GM12874 (cell line): Measurements from ENCODE around the gene BAG3.

Experiments used
- TF ChIP-seq, protein P1 (sequence below): IDR thresholded peaks from 2 replicates; pipeline ENCODE4 v1.5.1; 2011; ENCODE audit warnings: low read depth, mild to moderate bottlenecking, control low read depth, low read length, moderate library complexity; ENCODE audit not compliant: insufficient read depth

BAG3 gene

DNA sequence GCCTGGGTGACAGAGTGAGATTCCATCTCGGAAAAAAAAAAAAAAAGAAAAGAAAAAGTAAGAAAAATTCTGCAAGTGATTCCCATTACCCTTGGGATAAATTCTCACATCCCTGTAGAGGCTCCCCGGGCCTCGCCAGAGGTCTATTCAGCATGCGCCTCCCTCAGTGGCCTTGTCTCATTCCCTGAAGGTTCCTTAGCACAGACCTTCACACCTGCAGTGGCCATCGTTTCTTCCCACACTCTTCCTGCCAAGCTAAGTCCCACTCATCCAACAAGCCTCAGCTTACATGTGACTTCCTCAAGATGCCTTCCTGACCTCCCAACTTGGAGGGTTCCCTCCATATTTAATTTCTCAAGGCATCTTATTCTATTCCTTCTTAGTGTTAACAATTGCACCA is 20.9 kb upstream of the BAG3 start:
- TF ChIP-seq, protein P1, sequence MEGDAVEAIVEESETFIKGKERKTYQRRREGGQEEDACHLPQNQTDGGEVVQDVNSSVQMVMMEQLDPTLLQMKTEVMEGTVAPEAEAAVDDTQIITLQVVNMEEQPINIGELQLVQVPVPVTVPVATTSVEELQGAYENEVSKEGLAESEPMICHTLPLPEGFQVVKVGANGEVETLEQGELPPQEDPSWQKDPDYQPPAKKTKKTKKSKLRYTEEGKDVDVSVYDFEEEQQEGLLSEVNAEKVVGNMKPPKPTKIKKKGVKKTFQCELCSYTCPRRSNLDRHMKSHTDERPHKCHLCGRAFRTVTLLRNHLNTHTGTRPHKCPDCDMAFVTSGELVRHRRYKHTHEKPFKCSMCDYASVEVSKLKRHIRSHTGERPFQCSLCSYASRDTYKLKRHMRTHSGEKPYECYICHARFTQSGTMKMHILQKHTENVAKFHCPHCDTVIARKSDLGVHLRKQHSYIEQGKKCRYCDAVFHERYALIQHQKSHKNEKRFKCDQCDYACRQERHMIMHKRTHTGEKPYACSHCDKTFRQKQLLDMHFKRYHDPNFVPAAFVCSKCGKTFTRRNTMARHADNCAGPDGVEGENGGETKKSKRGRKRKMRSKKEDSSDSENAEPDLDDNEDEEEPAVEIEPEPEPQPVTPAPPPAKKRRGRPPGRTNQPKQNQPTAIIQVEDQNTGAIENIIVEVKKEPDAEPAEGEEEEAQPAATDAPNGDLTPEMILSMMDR = no peak

DNA sequence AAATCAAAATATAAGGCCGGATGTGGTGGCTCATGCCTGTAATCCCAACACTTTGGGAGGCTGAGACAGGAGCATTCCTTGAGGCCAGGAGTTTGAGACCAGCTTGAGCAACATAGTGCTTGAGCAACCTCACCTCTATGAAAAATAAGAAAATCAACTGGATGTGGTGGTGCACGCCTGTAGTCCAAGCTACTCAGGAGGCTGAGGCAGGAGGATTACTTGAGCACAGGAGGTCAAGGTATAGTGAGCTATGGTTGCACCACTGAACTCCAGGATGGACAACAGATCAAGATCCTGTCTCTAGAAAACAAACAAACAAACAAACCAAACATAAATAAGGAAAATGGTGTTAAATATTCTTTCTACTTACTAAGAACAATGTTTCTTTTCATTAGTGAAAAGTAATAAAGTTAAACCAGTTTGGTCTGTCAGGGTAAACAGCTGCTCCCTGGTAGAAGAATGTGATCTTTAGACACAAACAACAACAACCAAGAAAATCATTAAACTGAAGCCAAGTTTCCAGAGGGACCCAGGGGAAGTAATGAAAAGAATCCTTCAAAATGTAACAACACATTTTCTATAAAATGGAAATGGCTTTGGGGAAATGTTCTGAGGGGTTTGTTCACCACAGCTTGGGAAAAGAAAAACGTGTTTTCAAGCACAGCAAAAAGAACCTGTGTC is 17.5 kb upstream of the BAG3 start:
- TF ChIP-seq, protein P1 = no peak

DNA sequence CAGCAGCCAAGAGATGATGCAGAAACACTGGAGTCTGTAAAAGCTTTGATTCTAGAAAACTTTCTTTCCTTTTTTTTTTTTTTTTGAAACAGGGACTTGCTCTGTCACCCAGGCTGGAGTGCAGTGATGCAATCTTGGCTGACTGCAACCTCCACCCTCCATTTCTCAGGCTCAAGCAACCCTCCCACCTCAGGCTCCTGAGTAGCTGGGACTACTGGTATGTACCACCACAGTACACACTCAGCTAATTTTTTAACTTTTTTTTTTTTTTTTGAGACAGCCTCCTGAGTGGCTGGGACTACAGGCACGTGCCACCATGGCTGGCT is 17.0 kb upstream of the BAG3 start:
- TF ChIP-seq, protein P1 = no peak

DNA sequence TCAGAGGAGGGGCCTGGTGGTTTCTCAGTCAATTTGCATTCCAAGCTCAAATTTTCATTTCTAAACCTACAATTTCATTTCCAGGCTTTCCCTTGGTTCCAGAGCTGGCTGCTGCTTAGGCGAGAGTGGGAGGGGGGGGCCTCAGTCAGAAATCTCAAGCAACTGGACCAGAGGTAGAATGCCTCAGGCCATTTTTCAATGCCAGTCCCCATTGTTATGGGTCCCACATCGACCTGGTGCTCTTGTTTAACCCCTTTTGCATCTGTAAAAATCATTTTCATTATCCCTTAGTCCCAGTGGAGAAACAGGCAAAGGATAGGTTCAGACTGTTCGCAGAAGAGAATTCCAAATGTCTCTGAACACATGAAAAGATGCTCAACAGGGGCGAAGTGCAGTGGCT is 13.5 kb upstream of the BAG3 start:
- TF ChIP-seq, protein P1 = no peak

GRCh38 chr10:119638982-119639381 is 12.2 kb upstream of the BAG3 start:
- TF ChIP-seq, protein P1 = no peak

GRCh38 chr10:119640384-119640783 is 10.8 kb upstream of the BAG3 start:
- TF ChIP-seq, protein P1 = no peak

DNA sequence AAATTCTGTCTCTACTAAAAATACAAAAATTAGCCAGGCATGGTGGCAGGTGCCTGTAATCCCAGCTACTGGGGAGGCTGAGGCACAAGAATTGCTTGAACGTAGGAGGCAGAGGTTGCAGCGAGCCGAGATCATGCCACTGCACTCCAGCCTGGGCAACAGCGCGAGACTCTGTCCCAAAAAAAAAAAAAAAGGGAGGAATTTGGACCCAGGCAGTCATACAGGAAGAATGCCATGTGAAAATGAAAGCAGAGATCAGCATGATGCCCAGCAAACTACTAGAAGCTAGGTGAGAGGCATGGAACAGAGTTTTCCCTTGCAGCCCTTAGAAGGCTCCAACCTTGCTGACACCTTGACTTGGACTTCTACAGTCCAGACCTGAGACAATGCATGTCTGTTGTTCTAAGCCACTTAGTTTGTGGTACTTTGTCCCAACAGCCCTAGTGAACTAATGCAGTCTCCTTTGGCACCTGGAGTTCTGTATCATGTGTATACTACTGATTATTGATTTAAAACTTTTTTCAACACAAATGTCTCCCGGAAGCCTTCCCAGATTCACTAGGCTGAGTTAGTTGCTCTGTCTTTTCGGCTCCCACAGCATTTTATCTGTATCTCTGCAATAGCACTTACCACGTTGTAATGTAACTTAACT is 10.2 kb upstream of the BAG3 start:
- TF ChIP-seq, protein P1 = no peak
